Activated CD8-positive, alpha-beta T cell treated with anti-CD3 and anti-CD28 coated beads, Interleukin-2, amount 10 ng/mL, durations not matched to agents 7 days and 5 days (primary cell): ENCODE data around the gene SCYL1. TPM values are rescaled to one million over a fixed set of nuclear protein-coding genes. Genes with fewer than 3 reads are reported as not detected.
"Not testable (repeated sequence)": the region's sequence is repeated elsewhere in the genome, so short reads cannot be mapped to it uniquely, and the experiment has no call there.

Experiments used
- ATAC-seq: fragments of 150-1000 bp; cut with Tn5 transposase; one replicate; pipeline ENCODE4 v1.10.0; 2021; ENCODE audit warnings: moderate library complexity
- CTCF ChIA-PET: fragments of 350-600 bp; sonication (Branson Sonifier 250); formaldehyde crosslinking; loops from one replicate; lab custom pipeline; 2021; ENCODE audit warnings: antibody characterized with exemption; lab: Charles Lee
- POLR2A ChIA-PET: fragments of 350-600 bp; sonication (Branson Sonifier 250); formaldehyde crosslinking; loops from one replicate; lab custom pipeline; 2021; ENCODE audit warnings: antibody characterized with exemption; lab: Charles Lee
- DNase-seq: peaks from one replicate; pipeline ENCODE4 v3.0.0-alpha.2; 2020
- H3K27ac Mint-ChIP-seq: one replicate; pipeline ENCODE4 v1.8.0; 2021; ENCODE audit warnings: mild to moderate bottlenecking, mixed read lengths
- H3K27me3 Mint-ChIP-seq: one replicate; pipeline ENCODE4 v1.8.0; 2021; ENCODE audit warnings: low read depth, mixed read lengths
- H3K36me3 Mint-ChIP-seq: one replicate; pipeline ENCODE4 v1.8.0; 2021; ENCODE audit warnings: low read depth, mixed read lengths
- H3K4me1 Mint-ChIP-seq: one replicate; pipeline ENCODE4 v1.8.0; 2021; ENCODE audit warnings: low read depth, mixed read lengths
- H3K4me3 Mint-ChIP-seq: one replicate; pipeline ENCODE4 v1.8.0; 2021; ENCODE audit warnings: mild to moderate bottlenecking, mixed read lengths
- H3K9me3 Mint-ChIP-seq: one replicate; pipeline ENCODE4 v1.8.0; 2022; ENCODE audit warnings: mixed read lengths; ENCODE audit not compliant: insufficient read depth
- total RNA-seq, 2 experiments: library from RNA; stranded (reverse); gene quantifications; one replicate each; pipeline ENCODE4 v1.2.3, GENCODE V29; 2021

Gene SCYL1
- total RNA-seq, 2 experiments from 2014 or later: 68.0 to 69.5 TPM

DNA sequence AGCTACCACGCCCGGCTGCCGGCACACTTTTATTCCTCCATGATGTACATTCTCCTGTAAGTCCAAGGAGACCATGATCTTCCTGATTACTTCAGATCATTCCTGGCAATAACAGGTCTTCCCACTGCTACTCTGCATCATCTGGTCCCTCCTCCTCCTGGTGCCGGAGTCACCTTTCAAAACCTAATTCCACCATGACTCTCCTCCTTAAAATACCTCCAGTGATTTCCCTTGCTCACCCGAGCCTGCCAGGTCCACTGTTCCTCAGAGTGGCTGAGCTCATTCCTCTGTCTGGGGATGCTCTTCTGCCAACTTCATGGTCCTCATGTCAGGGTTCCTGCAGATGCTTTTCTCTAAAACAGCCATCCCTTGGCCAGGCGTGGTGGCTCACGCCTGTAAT lies 37.1 kb downstream of the SCYL1 start:
- no peak overlapping the region for H3K27ac Mint-ChIP-seq
- ChIA-PET POLR2A (interaction anchor here (0.7 to 3.3 kb wide), 3 partner anchors 8 to 12 kb away, joined by 3 to 13 read pairs (median 3); partner anchors contain the start of gene ZNRD2), CTCF (interaction anchor here (1.9 to 5.7 kb wide), 2 partner anchors 10 to 21 kb away, joined by 7 to 47 read pairs; no protein-coding TSS in a partner anchor)
- H3K27me3 Mint-ChIP-seq: no peaks in the 10 kb centered on the region
- no peaks in the 10 kb centered on the region for H3K9me3 Mint-ChIP-seq
- peaks cover 54% of the 10 kb centered on the region for H3K4me1 Mint-ChIP-seq
- DNase-seq (no peak), ATAC-seq (no peak)
- peaks cover 2% of the 10 kb centered on the region for H3K36me3 Mint-ChIP-seq
- no peak overlapping the region for H3K4me3 Mint-ChIP-seq

DNA sequence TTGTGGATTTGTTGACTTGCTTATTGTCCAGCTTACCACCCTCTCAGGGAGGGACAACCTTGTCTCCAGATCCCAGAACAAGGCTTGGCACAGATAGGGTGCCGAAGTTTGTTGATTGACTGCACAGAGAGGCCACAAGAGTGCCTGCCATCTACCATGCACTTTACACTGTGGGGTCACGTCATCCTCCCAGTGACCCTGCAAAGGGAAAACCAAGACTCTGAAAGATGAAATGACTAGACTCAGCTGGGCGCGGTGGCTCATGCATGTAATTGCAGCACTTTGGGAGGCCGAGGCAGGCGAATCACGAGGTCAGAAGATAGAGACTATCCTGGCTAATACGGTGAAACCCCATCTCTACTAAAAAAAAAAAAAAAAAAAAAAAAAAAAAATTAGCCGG lies 37.9 kb downstream of the SCYL1 start:
- POLR2A ChIA-PET: no interaction called here
- H3K27ac Mint-ChIP-seq: no peak overlapping the region
- H3K27me3 Mint-ChIP-seq: no peaks in the 10 kb centered on the region
- H3K36me3 Mint-ChIP-seq: peaks cover 3% of the 10 kb centered on the region
- H3K4me1 Mint-ChIP-seq: peaks cover 52% of the 10 kb centered on the region
- DNase-seq (no peak), ATAC-seq (no peak)
- no peak overlapping the region for H3K4me3 Mint-ChIP-seq
- H3K9me3 Mint-ChIP-seq: no peaks in the 10 kb centered on the region
- CTCF ChIA-PET: interaction anchor here (0.8 to 5.7 kb wide), 3 partner anchors 11 to 25 kb away, joined by 3 to 47 read pairs (median 3); no protein-coding TSS in a partner anchor

DNA sequence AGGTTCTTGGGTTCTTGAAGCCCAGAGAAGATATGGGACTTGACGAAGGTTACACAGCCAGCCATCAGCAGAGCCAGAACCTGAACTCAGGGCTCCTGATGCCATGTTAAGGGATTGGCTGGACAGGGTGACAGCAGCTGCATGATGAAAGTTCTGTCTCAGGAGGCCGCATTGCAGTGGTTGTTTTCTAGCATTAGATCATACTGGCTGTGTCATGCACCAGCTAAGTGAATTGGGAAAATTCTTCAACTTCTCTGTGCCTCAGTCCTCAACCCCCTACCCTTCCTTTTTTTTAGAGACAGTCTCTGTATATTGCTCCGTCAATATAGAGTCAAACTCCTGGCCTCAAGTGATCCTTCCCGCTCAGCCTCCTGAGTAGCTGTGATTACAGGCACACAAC lies 38.7 kb downstream of the SCYL1 start:
- no peak for ATAC-seq
- CTCF ChIA-PET: interaction anchor here (1.0 to 5.7 kb wide), 2 partner anchors 10 to 23 kb away, joined by 3 to 47 read pairs; no protein-coding TSS in a partner anchor
- peak overlapping the region; percentile 44 for H3K27ac Mint-ChIP-seq

DNA sequence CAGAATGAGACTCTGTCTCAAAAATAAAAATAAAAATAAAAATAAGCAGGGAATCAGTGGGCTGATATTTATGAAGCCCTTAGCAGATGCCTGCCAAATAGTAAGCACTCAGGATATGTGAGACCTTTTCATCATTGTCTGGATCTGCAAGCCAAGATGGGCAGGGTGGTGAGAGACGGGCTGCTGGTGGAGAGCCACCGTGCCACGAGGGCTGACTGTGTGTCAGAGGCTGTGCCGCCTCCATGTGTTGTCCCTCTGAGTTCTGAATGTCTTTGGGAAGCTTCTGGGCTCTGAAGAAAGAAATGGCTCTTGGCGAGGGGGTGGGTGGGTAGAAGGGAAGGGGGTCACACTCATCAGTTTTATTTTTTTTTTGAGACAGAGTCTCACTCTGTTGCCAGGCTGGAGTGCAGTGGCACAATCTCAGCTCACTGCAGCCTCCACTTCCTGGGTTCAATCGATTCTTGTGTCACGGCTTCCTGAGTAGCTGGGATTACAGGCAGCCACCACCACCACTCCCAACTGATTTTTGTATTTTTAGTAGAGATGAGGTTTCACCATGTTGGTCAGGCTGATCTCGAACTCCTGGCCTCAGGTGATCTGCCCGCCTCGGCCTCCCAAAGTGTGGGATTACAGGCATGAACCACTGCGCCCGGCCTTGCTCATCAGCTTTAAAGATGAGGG lies 40.1 kb downstream of the SCYL1 start:
- ChIA-PET POLR2A (interaction anchor here (0.5 to 3.5 kb wide), 12 partner anchors 8 to 87 kb away, joined by 3 to 14 read pairs (median 4); partner anchors contain the start of genes MALAT1, PCNX3 and SCYL1), CTCF (interaction anchor here (0.9 to 5.7 kb wide), 9 partner anchors 10 to 453 kb away, joined by 3 to 47 read pairs (median 5); partner anchors contain the start of gene TM7SF2)

More for the DNA sequence above, 38.7 kb downstream of the SCYL1 start:
- POLR2A ChIA-PET: interaction anchor here (1.0 kb wide), 1 partner anchor 18 kb away, joined by 3 read pairs; no protein-coding TSS in a partner anchor
- no peaks in the 10 kb centered on the region for H3K27me3 Mint-ChIP-seq
- H3K36me3 Mint-ChIP-seq: peaks cover 7% of the 10 kb centered on the region
- H3K9me3 Mint-ChIP-seq: no peaks in the 10 kb centered on the region
- H3K4me1 Mint-ChIP-seq: peaks cover 56% of the 10 kb centered on the region
- DNase-seq: no peak
- no peak overlapping the region for H3K4me3 Mint-ChIP-seq

DNA sequence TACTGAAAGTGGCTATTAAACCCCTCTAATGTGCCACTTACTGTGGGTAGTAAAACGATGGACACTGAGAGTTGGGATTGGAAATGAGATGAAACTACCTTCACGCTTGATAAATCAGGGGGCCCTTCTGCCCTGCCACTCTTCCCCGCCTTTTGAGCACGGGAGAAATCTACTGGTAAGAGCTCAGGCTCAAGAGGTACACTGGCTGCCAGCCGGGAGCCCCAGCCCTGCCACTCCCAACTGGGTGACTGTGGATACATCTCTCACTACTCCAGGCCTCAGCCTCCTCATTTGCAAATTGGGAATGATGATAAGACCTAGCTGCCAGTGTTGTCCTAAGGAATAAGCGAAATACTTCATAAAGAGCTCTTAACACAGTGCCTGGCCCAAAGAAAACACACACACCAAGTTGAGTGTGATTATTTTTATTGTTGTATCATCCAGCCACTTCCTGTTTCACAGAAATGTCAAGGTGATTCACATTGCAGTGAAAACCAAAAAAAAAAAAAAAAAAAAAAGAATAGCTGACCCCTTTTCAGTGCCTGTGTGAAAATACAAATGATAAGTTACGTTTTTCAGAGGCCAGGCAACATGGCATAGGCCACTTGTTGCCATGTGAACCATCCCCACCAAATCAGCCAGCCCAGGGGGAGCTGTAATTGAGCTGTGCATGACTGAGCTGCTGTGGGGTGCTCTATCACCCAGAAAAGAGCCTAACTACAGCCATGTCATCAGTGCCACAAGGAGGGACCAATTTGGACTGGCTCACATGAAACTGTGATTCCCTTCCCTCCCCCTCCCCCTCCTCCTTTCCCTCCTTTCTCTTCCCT lies 41.0 kb downstream of the SCYL1 start:
- H3K27me3 Mint-ChIP-seq: no peaks in the 10 kb centered on the region
- peaks cover 14% of the 10 kb centered on the region for H3K36me3 Mint-ChIP-seq
- ATAC-seq (peak; percentile 15), DNase-seq (peak; percentile 61)
- H3K27ac Mint-ChIP-seq: peak overlapping the region; percentile 93
- H3K4me3 Mint-ChIP-seq: peak overlapping the region; percentile 66
- peaks cover 48% of the 10 kb centered on the region for H3K4me1 Mint-ChIP-seq
- no peaks in the 10 kb centered on the region for H3K9me3 Mint-ChIP-seq
- CTCF ChIA-PET: interaction anchor here (0.9 to 5.7 kb wide), 9 partner anchors 11 to 454 kb away, joined by 3 to 47 read pairs (median 5); partner anchors contain the start of gene TM7SF2
- POLR2A ChIA-PET: interaction anchor here (0.5 to 3.5 kb wide), 13 partner anchors 9 to 79 kb away, joined by 3 to 14 read pairs (median 4); partner anchors contain the start of genes MALAT1, PCNX3 and SCYL1

More for the DNA sequence above, 40.1 kb downstream of the SCYL1 start:
- H3K27ac Mint-ChIP-seq: peak overlapping the region; percentile 93
- ATAC-seq, H3K27me3 Mint-ChIP-seq, DNase-seq, H3K9me3 Mint-ChIP-seq: not testable (repeated sequence)
- H3K36me3 Mint-ChIP-seq: peaks cover 10% of the 10 kb centered on the region
- H3K4me3 Mint-ChIP-seq: peak overlapping the region; percentile 66
- H3K4me1 Mint-ChIP-seq: peaks cover 51% of the 10 kb centered on the region

DNA sequence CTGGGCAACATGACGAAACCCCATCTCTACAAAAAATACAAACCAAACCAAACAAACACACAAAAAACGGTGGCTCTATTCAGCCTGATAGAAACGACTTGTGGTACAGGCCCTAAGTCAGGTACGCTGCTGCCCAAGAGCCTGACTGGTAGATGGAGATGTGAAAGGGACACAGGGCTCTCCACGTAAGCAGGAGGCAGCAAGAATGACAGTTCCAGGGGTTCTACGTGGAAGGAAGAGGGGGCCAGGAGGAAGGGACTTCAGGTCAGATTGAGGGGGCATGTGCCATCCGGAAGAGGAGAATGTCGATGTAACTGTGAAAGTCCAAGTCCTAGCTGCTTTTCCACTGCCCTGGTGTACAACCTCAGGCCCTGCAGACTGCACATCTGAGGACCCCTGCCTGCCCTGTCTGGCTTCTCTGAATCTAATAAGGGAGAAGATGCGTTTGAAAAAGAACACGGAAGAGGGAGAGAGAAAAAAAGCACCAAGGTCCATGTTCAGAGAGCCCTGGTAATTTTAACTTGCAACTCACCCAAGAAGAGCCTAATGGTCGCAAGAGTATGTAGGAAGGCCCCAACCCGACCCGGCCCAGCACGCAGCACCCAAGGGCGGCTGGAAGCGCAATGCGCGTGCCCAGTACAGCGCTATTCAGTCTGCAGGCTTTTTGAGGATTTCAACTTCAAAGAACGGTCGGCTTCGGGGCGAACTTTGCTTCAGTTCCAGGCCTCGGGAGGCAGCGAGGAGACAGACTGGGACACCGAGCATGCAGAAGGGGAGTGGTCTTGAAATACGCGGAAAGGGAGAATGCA lies 44.5 kb downstream of the SCYL1 start:
- Mint-ChIP-seq H3K4me3 (peak overlapping the region; percentile 100), H3K27ac (peak overlapping the region; percentile 99), H3K36me3 (peaks cover 27% of the 10 kb centered on the region), H3K27me3 (no peaks in the 10 kb centered on the region), H3K4me1 (peaks cover 69% of the 10 kb centered on the region), H3K9me3 (no peaks in the 10 kb centered on the region)
- ChIA-PET POLR2A (interaction anchor here (0.6 to 6.0 kb wide), 11 partner anchors 9 to 289 kb away, joined by 3 to 38 read pairs (median 6); partner anchors contain the start of genes MALAT1, MAP3K11, NEAT1 and PCNX3), CTCF (interaction anchor here (0.9 to 4.7 kb wide), 11 partner anchors 11 to 153 kb away, joined by 3 to 95 read pairs (median 4); partner anchors contain the start of genes LTBP3 and PCNX3)
- ATAC-seq: peak; percentile 21
- no peak for DNase-seq

DNA sequence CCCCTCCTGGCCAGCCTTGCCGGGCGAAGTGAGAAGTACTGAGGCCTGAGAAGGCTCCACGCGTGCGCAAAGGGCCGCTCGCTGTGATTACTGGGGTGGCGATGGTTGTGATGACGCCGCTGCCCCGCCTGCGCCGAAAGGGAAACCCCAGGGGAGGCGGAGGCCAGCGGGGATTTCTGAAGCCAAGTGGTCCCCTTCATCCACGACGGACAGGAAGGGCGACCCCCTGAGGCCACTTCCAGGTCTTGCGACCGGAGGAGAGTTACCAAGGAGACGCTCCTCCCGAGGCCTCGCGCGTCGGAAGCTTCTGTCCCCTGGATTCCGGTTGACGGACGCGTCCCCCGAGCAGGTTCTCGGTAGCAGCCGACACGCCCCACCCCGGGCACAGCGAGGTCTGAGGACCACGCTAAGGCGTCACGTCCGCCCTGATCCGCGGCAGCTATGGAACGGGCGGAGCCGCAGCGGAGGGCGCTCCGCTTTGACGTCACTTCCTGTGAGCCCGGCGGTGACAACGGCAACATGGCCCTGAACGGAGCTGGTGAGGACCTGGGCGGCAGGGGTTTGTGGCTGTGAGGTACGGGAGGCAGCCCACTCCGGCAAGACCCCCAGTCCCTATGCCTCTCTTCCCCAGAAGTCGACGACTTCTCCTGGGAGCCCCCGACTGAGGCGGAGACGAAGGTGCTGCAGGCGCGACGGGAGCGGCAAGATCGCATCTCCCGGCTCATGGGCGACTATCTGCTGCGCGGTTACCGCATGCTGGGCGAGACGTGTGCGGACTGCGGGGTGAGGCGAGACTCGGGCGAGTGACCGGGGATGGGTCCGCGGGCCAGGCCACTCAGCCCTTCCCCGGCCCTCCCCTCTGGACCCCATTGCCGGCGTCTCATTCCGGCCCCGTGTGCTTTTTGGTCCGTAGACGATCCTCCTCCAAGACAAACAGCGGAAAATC lies 45.4 kb downstream of the SCYL1 start, which contains the start of gene ZNRD2:
Gene ZNRD2, plus strand, starts transcription at position 505 of the 946 bp plus-strand sequence. Its CDS starts 15 bp downstream, at position 520.
- peaks cover 27% of the 10 kb centered on the region for H3K36me3 Mint-ChIP-seq
- H3K4me3 Mint-ChIP-seq: peak within 1 kb of the TSS; percentile 100
- no peaks in the 10 kb centered on the region for H3K9me3 Mint-ChIP-seq
- no peaks in the 10 kb centered on the region for H3K27me3 Mint-ChIP-seq
- peaks cover 71% of the 10 kb centered on the region for H3K4me1 Mint-ChIP-seq
- ChIA-PET POLR2A (interaction anchor here (0.6 to 6.0 kb wide), 17 partner anchors 10 to 288 kb away, joined by 3 to 38 read pairs (median 5); partner anchors contain the start of genes MALAT1, MAP3K11, NEAT1 and PCNX3), CTCF (interaction anchor here (0.7 to 4.7 kb wide), 16 partner anchors 12 to 93 kb away, joined by 3 to 95 read pairs (median 5); partner anchors contain the start of genes LTBP3 and PCNX3)
- peak; percentile 70 for ATAC-seq
- peak within 1 kb of the TSS; percentile 99 for H3K27ac Mint-ChIP-seq
- peak; percentile 99 for DNase-seq

DNA sequence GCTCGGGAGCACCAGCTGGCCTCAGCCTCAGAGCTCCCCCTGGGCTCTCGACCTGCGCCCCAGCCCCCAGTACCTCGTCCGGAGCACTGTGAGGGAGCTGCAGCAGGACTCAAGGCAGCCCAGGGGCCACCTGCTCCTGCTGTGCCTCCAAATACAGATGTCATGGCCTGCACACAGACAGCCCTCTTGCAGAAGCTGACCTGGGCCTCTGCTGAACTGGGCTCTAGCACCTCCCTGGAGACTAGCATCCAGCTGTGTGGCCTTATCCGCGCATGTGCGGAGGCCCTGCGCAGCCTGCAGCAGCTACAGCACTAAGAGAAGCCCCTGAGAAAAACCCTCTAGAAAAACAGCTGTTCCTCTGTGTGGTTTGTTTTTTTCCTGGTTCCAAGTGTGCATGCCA lies 46.5 kb downstream of the SCYL1 start:
- no peaks in the 10 kb centered on the region for H3K9me3 Mint-ChIP-seq

DNA sequence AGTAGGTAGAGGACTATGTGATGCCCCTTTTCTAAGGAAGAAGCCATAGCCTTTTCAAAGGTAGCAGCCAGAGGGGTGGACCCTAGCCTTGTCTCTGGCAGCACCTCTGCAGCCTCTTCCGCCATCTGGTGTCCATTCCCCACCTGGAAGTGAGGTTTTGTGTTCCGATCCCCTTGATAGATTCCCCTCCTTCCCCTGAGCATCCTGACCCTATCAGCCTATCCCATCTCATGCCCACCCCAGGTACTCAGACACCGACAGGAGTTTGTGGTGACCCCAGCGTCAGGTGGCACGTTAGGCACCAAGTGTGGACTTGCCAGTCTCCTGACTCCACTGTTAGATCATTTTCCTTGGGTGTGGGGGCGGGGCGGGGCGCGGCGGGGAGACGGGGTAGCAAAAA lies 47.1 kb downstream of the SCYL1 start:
- POLR2A ChIA-PET: interaction anchor here (0.6 to 6.0 kb wide), 13 partner anchors 13 to 327 kb away, joined by 3 to 38 read pairs (median 4); partner anchors contain the start of genes MALAT1, MAP3K11 and PCNX3
- no peak for DNase-seq
- Mint-ChIP-seq H3K27me3 (no peaks in the 10 kb centered on the region), H3K9me3 (no peaks in the 10 kb centered on the region), H3K36me3 (peaks cover 33% of the 10 kb centered on the region), H3K4me3 (peak overlapping the region; percentile 100), H3K4me1 (peaks cover 61% of the 10 kb centered on the region), H3K27ac (peak overlapping the region; percentile 99)
- ATAC-seq: no peak
- CTCF ChIA-PET: interaction anchor here (0.8 to 4.7 kb wide), 14 partner anchors 12 to 155 kb away, joined by 3 to 95 read pairs (median 9); partner anchors contain the start of genes PCNX3 and SCYL1

More for the DNA sequence above, 46.5 kb downstream of the SCYL1 start:
- Mint-ChIP-seq H3K4me1 (peaks cover 63% of the 10 kb centered on the region), H3K27ac (peak overlapping the region; percentile 99), H3K36me3 (peaks cover 30% of the 10 kb centered on the region), H3K4me3 (peak overlapping the region; percentile 100), H3K27me3 (no peaks in the 10 kb centered on the region)
- CTCF ChIA-PET: interaction anchor here (0.8 to 4.7 kb wide), 12 partner anchors 12 to 155 kb away, joined by 3 to 95 read pairs (median 8); no protein-coding TSS in a partner anchor
- POLR2A ChIA-PET: interaction anchor here (0.5 to 6.0 kb wide), 15 partner anchors 12 to 773 kb away, joined by 3 to 38 read pairs (median 4); partner anchors contain the start of genes BRMS1, MALAT1, MAP3K11 and NEAT1
- ATAC-seq (no peak), DNase-seq (no peak)
